B cell (primary cell): ENCODE data around the gene PPP1R36. TPM values are rescaled to one million over a fixed set of nuclear protein-coding genes. Genes with fewer than 3 reads are reported as not detected.

Source experiments
- ATAC-seq: fragments of 200-7000 bp; cut with Tn5 transposase; one replicate; pipeline ENCODE4 v1.10.0; 2021; ENCODE audit warnings: low read depth, mild to moderate bottlenecking, moderate number of reproducible peaks, moderate library complexity
- CTCF ChIA-PET: fragments of 350-600 bp; sonication (Branson Sonifier 250); formaldehyde crosslinking; loops from one replicate; lab custom pipeline; 2021; ENCODE audit warnings: antibody characterized with exemption, inconsistent platforms; lab: Charles Lee
- POLR2A ChIA-PET: fragments of 350-600 bp; sonication (Branson Sonifier 250); formaldehyde crosslinking; loops from one replicate; lab custom pipeline; 2021; ENCODE audit warnings: antibody characterized with exemption; lab: Charles Lee
- DNase-seq: peaks from one replicate; pipeline ENCODE4 v3.0.0; 2013
- H2AFZ ChIP-seq: 2 replicates; pipeline ENCODE4 v1.6.1; 2012; ENCODE audit warnings: mild to moderate bottlenecking, low read depth, low read length; ENCODE audit not compliant: insufficient read depth, poor library complexity, severe bottlenecking
- H3K27ac ChIP-seq, 2 donors: 1 replicate in 1 of 2; 2 replicates in 1 of 2; pipeline ENCODE4 v1.5.1; 2012 to 2013; ENCODE audit warnings: low read length in 2 of 2, mild to moderate bottlenecking in 2 of 2, moderate library complexity in 1 of 2
- H3K27me3 ChIP-seq, 4 experiments: fragments of 200-600 bp in 1 of 4; sonication (generic) in 1 of 4; replicated peaks in 1 of 4; 1 replicate in 2 of 4; 2 replicates in 2 of 4; pipeline versions ENCODE4 v1.6.1 to v1.7.0; 2013 to 2016; ENCODE audit warnings: low read length in 3 of 4, mild to moderate bottlenecking in 2 of 4, mixed read lengths in 1 of 4, moderate library complexity in 1 of 4; ENCODE audit not compliant: insufficient read depth in 4 of 4, control insufficient read depth in 3 of 4; ENCODE audit errors: control extremely low read depth in 1 of 4
- H3K36me3 ChIP-seq, 2 experiments: replicated peaks in 1 of 2; 1 replicate in 1 of 2; 2 replicates in 1 of 2; pipeline versions ENCODE4 v1.6.1 to v1.7.1; 2013; ENCODE audit warnings: low read length in 1 of 2; ENCODE audit not compliant: insufficient read depth in 2 of 2, control insufficient read depth in 1 of 2; ENCODE audit errors: control extremely low read depth in 1 of 2, extremely low read depth in 1 of 2
- H3K4me1 ChIP-seq, 2 donors: fragments of 200-600 bp in 1 of 2; sonication (generic) in 1 of 2; 1 replicate in 1 of 2; 2 replicates in 1 of 2; pipeline versions ENCODE4 v1.5.1 to v1.6.1; 2013 to 2017; ENCODE audit warnings: low read length in 2 of 2; ENCODE audit not compliant: control insufficient read depth in 2 of 2, insufficient read depth in 2 of 2
- H3K4me2 ChIP-seq: replicated peaks from 2 replicates; pipeline ENCODE3; 2012; ENCODE audit warnings: mild to moderate bottlenecking, low read depth, low read length; ENCODE audit not compliant: poor library complexity, severe bottlenecking
- H3K4me3 ChIP-seq, 5 experiments: fragments of 200-600 bp in 1 of 5; sonication (generic) in 1 of 5; 1 replicate in 3 of 5; 2 replicates in 2 of 5; pipeline versions ENCODE4 v1.5.1 to v1.7.0; 2011 to 2016; ENCODE audit warnings: low read length in 4 of 5, mild to moderate bottlenecking in 4 of 5, low read depth in 2 of 5, control low read depth in 1 of 5, moderate library complexity in 1 of 5; ENCODE audit not compliant: insufficient read depth in 1 of 5; ENCODE audit errors: control extremely low read depth in 1 of 5, extremely low read depth in 1 of 5
- H3K79me2 ChIP-seq: fragments of 200-600 bp; sonication (generic); one replicate; pipeline ENCODE4 v1.6.0; 2016; ENCODE audit warnings: low read length; ENCODE audit not compliant: control insufficient read depth, insufficient read depth
- H3K9ac ChIP-seq: fragments of 200-600 bp; sonication (generic); 2 replicates; pipeline ENCODE4 v1.6.1; 2017; ENCODE audit warnings: mild to moderate bottlenecking, low read length, moderate library complexity
- H3K9me3 ChIP-seq, 3 donors: one replicate each; pipeline versions ENCODE4 v1.6.1 to v1.7.1; 2013; ENCODE audit warnings: low read length in 2 of 3; ENCODE audit not compliant: control insufficient read depth in 2 of 3, insufficient read depth in 1 of 3; ENCODE audit errors: control extremely low read depth in 1 of 3
- H4K20me1 ChIP-seq: 2 replicates; pipeline ENCODE4 v1.6.0; 2012; ENCODE audit warnings: mild to moderate bottlenecking, low read length; ENCODE audit not compliant: insufficient read depth, control insufficient read depth, poor library complexity, severe bottlenecking
- H3K27ac Mint-ChIP-seq: one replicate; pipeline ENCODE4 v1.8.0; 2021; ENCODE audit warnings: mixed read lengths
- H3K27me3 Mint-ChIP-seq: one replicate; pipeline ENCODE4 v1.8.0; 2021; ENCODE audit warnings: mixed read lengths
- H3K4me1 Mint-ChIP-seq: one replicate; pipeline ENCODE4 v1.8.0; 2021; ENCODE audit warnings: mixed read lengths
- H3K4me3 Mint-ChIP-seq: one replicate; pipeline ENCODE4 v1.8.0; 2021; ENCODE audit warnings: mixed read lengths
- H3K9me3 Mint-ChIP-seq: one replicate; pipeline ENCODE4 v1.8.0; 2022; ENCODE audit warnings: mixed read lengths; ENCODE audit not compliant: insufficient read depth
- CTCF ChIP-seq: fragments of 200-600 bp; IDR thresholded peaks from one replicate; pipeline ENCODE4 v1.8.0; 2022; ENCODE audit warnings: antibody characterized with exemption, mild to moderate bottlenecking
- EZH2 ChIP-seq: IDR thresholded peaks from 2 replicates; pipeline ENCODE4 v1.6.1; 2012; ENCODE audit warnings: borderline replicate concordance, low read depth, mild to moderate bottlenecking, moderate library complexity, low read length; ENCODE audit not compliant: insufficient read depth, poor library complexity, severe bottlenecking
- WGBS: methylation state at CpG from one replicate; pipeline ENCODE4 v1.1.5; 2013; ENCODE audit warnings: missing lambda C conversion rate; ENCODE audit not compliant: insufficient coverage; 5-methylcytosine and 5-hydroxymethylcytosine counted together
- intact Hi-C: fragments of 100-400 bp; cut with micrococcal nuclease; formaldehyde crosslinking; loops from one replicate; pipeline ENCODE4 v1.10.0; 2022
- polyA plus RNA-seq: library from polyadenylated mRNA; depleted of rRNA; stranded (reverse); fragments of >200 nt; gene quantifications from 2 replicates; pipeline ENCODE4 v1.2.3, GENCODE V29; 2012
- total RNA-seq, 2 donors: library from RNA; stranded (reverse); fragments of 120-200 nt in 1 of 2; gene quantifications; 1 replicate in 1 of 2; 2 replicates in 1 of 2; pipeline versions ENCODE4 v1.2.3 to v1.2.4, GENCODE V29; 2013 to 2022

The PPP1R36 gene
- total and polyA plus RNA-seq, 2 donors (not counting 1 experiment from before 2014, with no cell fraction given), result 0.06 TPM; not detected in 1

GRCh38 chr14:64636980-64637429, 87.2 kb downstream of the PPP1R36 start:
- Histone ChIP-seq H3K9ac (no peak overlapping the region), H3K9me3 (peaks cover 0 to 9% (median 0%) of the 10 kb centered on the region in 3 donors), H3K79me2 (no peaks in the 10 kb centered on the region), H3K4me3 (no peak overlapping the region), H3K27ac (no peak overlapping the region), H4K20me1 (no peaks in the 10 kb centered on the region), H3K27me3 (peaks cover 0 to 4% (median 0%) of the 10 kb centered on the region in 4 experiments), H3K4me1 (peaks cover 5 to 20% of the 10 kb centered on the region in 2 donors), H3K36me3 (no peaks in the 10 kb centered on the region), H3K4me2 (no peak overlapping the region), H2AFZ (peak overlapping the region; percentile 40)
- Mint-ChIP-seq H3K4me3 (no peak overlapping the region), H3K27ac (no peak overlapping the region), H3K27me3 (peaks cover 12% of the 10 kb centered on the region), H3K9me3 (no peaks in the 10 kb centered on the region), H3K4me1 (peaks cover 11% of the 10 kb centered on the region)
- ChIA-PET CTCF (interaction anchor here (0.7 to 4.7 kb wide), 25 partner anchors 9 to 626 kb away, joined by 3 to 55 read pairs (median 4); partner anchors contain the start of genes HSPA2 and PPP1R36), POLR2A (no interaction called here)
- DNase-seq, result no peak
- intact Hi-C loops, result loop anchor here (2.0 to 5.0 kb wide), 3 partner anchors 95 to 205 kb away; partner anchors contain the start of gene HSPA2
- ATAC-seq, result no peak
- TF ChIP-seq CTCF, result peak; percentile 49
- TF ChIP-seq EZH2, result no peak
- 100% methylated on average over 1 of the region's 2 CpGs for WGBS

- POLR2A ChIA-PET, result interaction anchor here (0.7 kb wide), 1 partner anchor 299 kb away, joined by 6 read pairs; no protein-coding TSS in a partner anchor
- H3K27ac Mint-ChIP-seq, result no peak overlapping the region
Measured at GRCh38 chr14:64637735-64638473, 88.1 kb downstream of the PPP1R36 start.

More at GRCh38 chr14:64637735-64638473, 88.1 kb downstream of the PPP1R36 start:
- peaks cover 14% of the 10 kb centered on the region for H3K27me3 Mint-ChIP-seq
- H3K4me1 ChIP-seq, result peaks cover 0 to 14% of the 10 kb centered on the region in 2 donors
- CTCF ChIA-PET, result interaction anchor here (1.0 to 4.7 kb wide), 14 partner anchors 8 to 294 kb away, joined by 3 to 55 read pairs (median 4); no protein-coding TSS in a partner anchor
- DNase-seq (no peak), ATAC-seq (no peak)
- 73% methylated on average over 3 of the region's 9 CpGs for WGBS
- H3K4me3 ChIP-seq, result no peak overlapping the region
- peaks cover 0 to 8% (median 0%) of the 10 kb centered on the region in 3 donors for H3K9me3 ChIP-seq
- intact Hi-C loops, result loop anchor here (2.0 to 5.0 kb wide), 3 partner anchors 96 to 206 kb away; partner anchors contain the start of gene HSPA2
- H3K4me3 Mint-ChIP-seq, result no peak overlapping the region
- H3K4me2 ChIP-seq, result no peak overlapping the region
- TF ChIP-seq CTCF (no peak), EZH2 (no peak)
- no peak overlapping the region for H2AFZ ChIP-seq
- H3K27me3 ChIP-seq, result peaks cover 0 to 4% (median 0%) of the 10 kb centered on the region in 4 experiments
- H3K4me1 Mint-ChIP-seq, result peaks cover 6% of the 10 kb centered on the region
- no peak overlapping the region for H3K9ac ChIP-seq
- no peak overlapping the region for H3K27ac ChIP-seq
- no peaks in the 10 kb centered on the region for H3K79me2 ChIP-seq
- no peaks in the 10 kb centered on the region for H4K20me1 ChIP-seq
- H3K9me3 Mint-ChIP-seq, result no peaks in the 10 kb centered on the region
- H3K36me3 ChIP-seq, result no peaks in the 10 kb centered on the region
